HepG2 (cell line): ENCODE data around the gene MRNIP. TPM values are rescaled to one million over a fixed set of nuclear protein-coding genes. Genes with fewer than 3 reads are reported as not detected.
A peak's percentile ranks its signal among the peaks of the same experiment; 100 is the strongest.

Source experiments
- ATAC-seq: fragments of 200-7000 bp; cut with Tn5 transposase; 3 replicates; pipeline ENCODE4 v1.9.1; 2020; ENCODE audit warnings: mild to moderate bottlenecking, moderate library complexity
- BruUV-seq: library from RNA; stranded (reverse); fragments of 400-500 nt; replicated peaks from 2 replicates; lab custom pipeline; 2021; lab: Mats Ljungman, UMichigan
- CTCF ChIA-PET: fragments of 300-600 bp; formaldehyde crosslinking; extraction: SDS; loops from one replicate; lab custom pipeline; 2021; ENCODE audit warnings: low total read pairs, inconsistent platforms, low intra/inter-chr PET ratio; lab: Yijun Ruan, JAX
- POLR2A ChIA-PET: fragments of 350-600 bp; sonication (Branson Sonifier 250); formaldehyde crosslinking; loops from one replicate; lab custom pipeline; 2020; ENCODE audit warnings: antibody characterized with exemption, inconsistent platforms; lab: Yijun Ruan, JAX
- DNase-seq: peaks from one replicate; pipeline ENCODE4 v3.0.0-alpha.2; 2015; ENCODE audit warnings: low spot score
- FAIRE-seq: peaks from 3 replicates; lab custom pipeline; 2011; peaks lifted over from hg19 to GRCh38; lab: Jason Lieb, UNC
- H2AFZ ChIP-seq: one replicate; pipeline ENCODE4 v1.6.1; 2011; ENCODE audit warnings: low read length, inconsistent platforms
- H3K27ac ChIP-seq: fragments of 300-600 bp; 3 replicates; pipeline ENCODE4 v1.8.0; 2011; ENCODE audit warnings: mixed run types, mild to moderate bottlenecking, mixed read lengths, low read length, inconsistent platforms; ENCODE audit not compliant: insufficient read depth; ENCODE audit errors: extremely low read length
- H3K27me3 ChIP-seq, 2 experiments: fragments of 200-600 bp in 1 of 2; 2 replicates in 1 of 2; 3 replicates in 1 of 2; pipeline versions ENCODE4 v1.6.0 to v1.8.0; 2011; ENCODE audit warnings: low read length in 2 of 2, mild to moderate bottlenecking in 2 of 2, moderate library complexity in 2 of 2, inconsistent platforms in 1 of 2; ENCODE audit not compliant: insufficient read depth in 2 of 2, control insufficient read depth in 1 of 2
- H3K36me3 ChIP-seq, 2 experiments: fragments of 200-600 bp in 1 of 2; replicated peaks in 1 of 2; 2 replicates in 1 of 2; 3 replicates in 1 of 2; pipeline versions ENCODE4 v1.5.1 to v1.8.0; 2011; ENCODE audit warnings: low read length in 2 of 2, inconsistent platforms in 1 of 2; ENCODE audit not compliant: insufficient read depth in 2 of 2, control insufficient read depth in 1 of 2
- H3K4me1 ChIP-seq: 2 replicates; pipeline ENCODE4 v1.5.1; 2012; ENCODE audit warnings: low read length, inconsistent platforms; ENCODE audit not compliant: insufficient read depth
- H3K4me2 ChIP-seq: 2 replicates; pipeline ENCODE4 v1.6.0; 2011; ENCODE audit warnings: low read depth, low read length, inconsistent platforms
- H3K4me3 ChIP-seq, 3 experiments: fragments of 200-600 bp in 1 of 3; sonication (generic), shearing (Covaris generic) in 1 of 3; replicated peaks in 1 of 3; 2 replicates each; pipeline ENCODE4 v1.5.1; 2011 to 2016; ENCODE audit warnings: low read length in 3 of 3, inconsistent platforms in 2 of 3, low read depth in 2 of 3, mild to moderate bottlenecking in 2 of 3, control low read depth in 1 of 3, mixed read lengths in 1 of 3; ENCODE audit not compliant: insufficient read depth in 1 of 3
- H3K79me2 ChIP-seq: one replicate; pipeline ENCODE4 v1.6.1; 2011; ENCODE audit warnings: low read length, inconsistent platforms; ENCODE audit not compliant: insufficient read depth
- H3K9ac ChIP-seq: 2 replicates; pipeline ENCODE4 v1.6.0; 2011; ENCODE audit warnings: mild to moderate bottlenecking, low read depth, low read length, inconsistent platforms; ENCODE audit not compliant: insufficient read depth
- H3K9me3 ChIP-seq: 2 replicates; pipeline ENCODE4 v1.5.1; 2012; ENCODE audit warnings: mild to moderate bottlenecking, low read length
- H4K20me1 ChIP-seq: 2 replicates; pipeline ENCODE4 v1.6.0; 2011; ENCODE audit warnings: inconsistent platforms, mild to moderate bottlenecking, low read length, moderate library complexity; ENCODE audit not compliant: insufficient read depth
- DNMT1 ChIP-seq: sonication (generic); formaldehyde crosslinking; IDR thresholded peaks from 2 replicates; pipeline ENCODE4 v1.5.1; 2020; ENCODE audit warnings: mild to moderate bottlenecking, missing genetic modification reagents
- HDAC1 ChIP-seq: sonication (generic); formaldehyde crosslinking; IDR thresholded peaks from 2 replicates; pipeline ENCODE4 v1.5.1; 2020; ENCODE audit warnings: mild to moderate bottlenecking, missing genetic modification reagents
- HMGA1 ChIP-seq: sonication (generic); formaldehyde crosslinking; conservative IDR thresholded peaks from 2 replicates; pipeline ENCODE4 v1.4.0; 2020; ENCODE audit warnings: missing genetic modification reagents
- NPAS2 ChIP-seq: sonication (generic); formaldehyde crosslinking; IDR thresholded peaks from 2 replicates; pipeline ENCODE4 v1.8.0; 2022; ENCODE audit warnings: mild to moderate bottlenecking, missing genetic modification reagents, borderline replicate concordance
- POLR2A ChIP-seq, 2 experiments: IDR thresholded peaks; 2 replicates each; pipeline ENCODE4 v1.6.1; 2011; ENCODE audit warnings: low read depth in 2 of 2, low read length in 2 of 2, mild to moderate bottlenecking in 1 of 2, moderate library complexity in 1 of 2; ENCODE audit not compliant: insufficient read depth in 1 of 2
- POLR2G ChIP-seq: fragments of 200-400 bp; formaldehyde crosslinking; IDR thresholded peaks from 2 replicates; pipeline ENCODE4 v1.6.1; 2018; ENCODE audit warnings: mild to moderate bottlenecking, low read depth, low read length, moderate library complexity
- SAFB2 ChIP-seq: sonication (generic); formaldehyde crosslinking; IDR thresholded peaks from 2 replicates; pipeline ENCODE4 v1.5.1; 2020; ENCODE audit warnings: missing genetic modification reagents, low read depth, mild to moderate bottlenecking, borderline replicate concordance
- SRF ChIP-seq: IDR thresholded peaks from 2 replicates; pipeline ENCODE4 v1.6.1; 2011; ENCODE audit warnings: mild to moderate bottlenecking, low read depth, low read length, moderate library complexity
- STAG1 ChIP-seq: sonication (generic); formaldehyde crosslinking; IDR thresholded peaks from 2 replicates; pipeline ENCODE4 v1.4.0; 2020; ENCODE audit warnings: missing genetic modification reagents
- TGIF2 ChIP-seq: IDR thresholded peaks from 2 replicates; pipeline ENCODE4 v1.6.1; 2016; ENCODE audit warnings: control low read depth, missing compliant biosample characterization
- ZNF572 ChIP-seq: sonication (generic); formaldehyde crosslinking; IDR thresholded peaks from 2 replicates; pipeline ENCODE4 v1.5.1; 2020; ENCODE audit warnings: mild to moderate bottlenecking, missing genetic modification reagents
- WGBS: methylation state at CpG from one replicate; pipeline ENCODE4 v1.1.6; 2017; ENCODE audit warnings: low lambda C conversion rate; 5-methylcytosine and 5-hydroxymethylcytosine counted together
- in situ Hi-C: cut with HindIII; loops from 2 replicates; pipeline ENCODE4 v1.10.0; 2017; ENCODE audit warnings: low pct_unique_long_range_greater_than_20kb; ENCODE audit not compliant: extremely low pct_ligation_motif_present
- intact Hi-C: fragments of 100-400 bp; cut with micrococcal nuclease; formaldehyde crosslinking; loops from one replicate; pipeline ENCODE4 v1.10.0; 2022; ENCODE audit not compliant: unreplicated experiment
- polyA plus RNA-seq, 8 experiments: library from polyadenylated mRNA; depleted of rRNA in 3 of 8; stranded (reverse) in 7 of 8; unstranded in 1 of 8; fragments of >200 nt; fragmentation: Illumina TruSeq in 4 of 8; extraction: Trizol in 4 of 8; gene quantifications; 2 replicates each; pipeline versions ENCODE4 v1.2.1 to v1.2.3, GENCODE V29; 2011 to 2016; ENCODE audit warnings: low read depth in 4 of 8, missing spikeins in 1 of 8, mixed read lengths in 1 of 8; ENCODE audit not compliant: insufficient read depth in 1 of 8
- total RNA-seq, 5 experiments: library from RNA; depleted of rRNA; stranded (reverse); fragments of >200 nt; fragmentation: Illumina TruSeq; extraction: Trizol; gene quantifications; 2 replicates each; pipeline ENCODE4 v1.2.3, GENCODE V29; 2016; ENCODE audit warnings: low read depth in 1 of 5
- TF ChIP-seq, protein P1 (sequence below): sonication (generic); formaldehyde crosslinking; IDR thresholded peaks from 2 replicates; pipeline ENCODE4 v1.4.0; 2020; ENCODE audit warnings: missing genetic modification reagents

MRNIP gene
- total and polyA plus RNA-seq, 2 of the 13 experiments (the other 11 are each of a cell fraction or from before 2014, with no cell fraction given): 15.5 to 34.1 TPM

DNA sequence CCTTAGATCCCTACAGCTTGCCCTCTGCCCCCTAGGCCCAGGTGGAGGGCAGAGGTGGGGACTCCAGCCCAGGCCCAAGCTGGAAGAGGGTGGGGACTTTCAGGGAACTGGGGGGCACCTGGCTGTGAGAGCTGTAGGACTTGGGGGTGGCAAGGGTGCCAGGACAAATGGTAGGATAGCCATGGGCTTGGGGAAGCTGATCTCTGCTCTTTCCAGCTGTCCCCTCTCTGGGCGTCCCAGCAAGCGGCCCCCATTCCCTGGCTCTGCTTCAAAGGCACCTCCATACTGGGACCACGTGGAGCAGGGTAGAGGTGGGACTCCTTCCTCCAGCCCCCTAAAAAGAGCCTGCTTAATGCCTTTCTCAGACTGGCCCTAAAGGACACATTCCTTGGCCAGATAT, 64.4 kb downstream of the MRNIP start:
- Histone ChIP-seq H3K36me3 (peaks cover 8 to 14% of the 10 kb centered on the region in 2 experiments; a peak in 4 of 5 replicates), H3K4me2 (peak overlapping the region; percentile 7; the same call in 1 of the 2 replicates), H3K27me3 (no peaks in the 10 kb centered on the region), H3K27ac (no peak overlapping the region), H3K4me3 (no peak overlapping the region), H3K9me3 (no peaks in the 10 kb centered on the region), H3K9ac (no peak overlapping the region), H3K79me2 (no peaks in the 10 kb centered on the region), H3K4me1 (peaks cover 39% of the 10 kb centered on the region), H4K20me1 (no peaks in the 10 kb centered on the region), H2AFZ (no peak overlapping the region)
- CTCF ChIA-PET: no interaction called here
- POLR2A ChIA-PET: interaction anchor here (1.5 to 2.3 kb wide), 3 partner anchors 31 to 170 kb away, joined by 3 to 11 read pairs (median 5); partner anchors contain the start of gene HNRNPH1
- BruUV-seq: no TSS peak
- no peak for ATAC-seq
- 0 out of 4 replicates have a peak, but pooled peaks of 1 of the 2 experiments have one; percentile 7 for TF ChIP-seq POLR2A (IDR thresholded peaks at IDR 0.05; ENCODE audit: insufficient read depth in 1 of 2, low read depth in 2 of 2, low read length in 2 of 2)
- TF ChIP-seq TGIF2 (CRISPR knock-in tag): no peak
- no peak for TF ChIP-seq NPAS2 (CRISPR knock-in tag)
- TF ChIP-seq SAFB2 (CRISPR knock-in tag): 0 out of 2 replicates have a peak, but pooled peaks have one; percentile 29
- TF ChIP-seq HDAC1: no peak
- TF ChIP-seq ZNF572: 0 out of 2 replicates have a peak, but pooled peaks have one; percentile 36
- no peak for TF ChIP-seq SRF
- TF ChIP-seq HMGA1 (CRISPR knock-in tag): no peak
- peak; percentile 18; the same call in 1 of the 2 replicates for TF ChIP-seq POLR2G
- TF ChIP-seq DNMT1 (CRISPR knock-in tag): no peak
- TF ChIP-seq, protein P1, sequence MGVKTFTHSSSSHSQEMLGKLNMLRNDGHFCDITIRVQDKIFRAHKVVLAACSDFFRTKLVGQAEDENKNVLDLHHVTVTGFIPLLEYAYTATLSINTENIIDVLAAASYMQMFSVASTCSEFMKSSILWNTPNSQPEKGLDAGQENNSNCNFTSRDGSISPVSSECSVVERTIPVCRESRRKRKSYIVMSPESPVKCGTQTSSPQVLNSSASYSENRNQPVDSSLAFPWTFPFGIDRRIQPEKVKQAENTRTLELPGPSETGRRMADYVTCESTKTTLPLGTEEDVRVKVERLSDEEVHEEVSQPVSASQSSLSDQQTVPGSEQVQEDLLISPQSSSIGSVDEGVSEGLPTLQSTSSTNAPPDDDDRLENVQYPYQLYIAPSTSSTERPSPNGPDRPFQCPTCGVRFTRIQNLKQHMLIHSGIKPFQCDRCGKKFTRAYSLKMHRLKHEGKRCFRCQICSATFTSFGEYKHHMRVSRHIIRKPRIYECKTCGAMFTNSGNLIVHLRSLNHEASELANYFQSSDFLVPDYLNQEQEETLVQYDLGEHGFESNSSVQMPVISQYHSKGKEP: no peak
- TF ChIP-seq STAG1 (CRISPR knock-in tag): no peak
- in situ Hi-C loops (no loop called here), intact Hi-C loops (no loop called here)
- 60% methylated on average over 1 of the region's 3 CpGs for WGBS
- no peak for FAIRE-seq
- no peak for DNase-seq
